Inferior parietal cortex (tissue), 1 donor: Measurements from ENCODE around the gene KRTAP13-2.

Experiments used
- DNase-seq: peaks from one replicate; pipeline ENCODE4 v3.0.0-alpha.2; 2016; ENCODE audit errors: extremely low spot score

KRTAP13-2 gene

GRCh38 chr21:30372139-30372770 is at the start of gene KRTAP13-2:
TSS of gene KRTAP13-2 (minus strand) at chr21:30372271. CDS start at chr21:30372213, 58 bp downstream.
- no peak for DNase-seq

GRCh38 chr21:30415993-30416392 is 43.9 kb upstream of the KRTAP13-2 start:
- DNase-seq = no peak

- no peak for DNase-seq
Measured at GRCh38 chr21:30408782-30409494, 36.9 kb upstream of the KRTAP13-2 start.

GRCh38 chr21:30395731-30396130 is 23.7 kb upstream of the KRTAP13-2 start, which contains the start of gene KRTAP13-1:
TSS of gene KRTAP13-1 (plus strand) at chr21:30396031. CDS start at chr21:30396087, 56 bp downstream.
- no peak for DNase-seq

GRCh38 chr21:30391492-30392025 is 19.5 kb upstream of the KRTAP13-2 start:
- DNase-seq = no peak

GRCh38 chr21:30382201-30382600 is 10.1 kb upstream of the KRTAP13-2 start:
- no peak for DNase-seq

GRCh38 chr21:30355906-30356305 is 16.2 kb downstream of the KRTAP13-2 start:
- no peak for DNase-seq

- DNase-seq = no peak
Measured at GRCh38 chr21:30354308-30355005, 17.6 kb downstream of the KRTAP13-2 start.

- DNase-seq = no peak
Measured at GRCh38 chr21:30351534-30351933, 20.5 kb downstream of the KRTAP13-2 start.

- no peak for DNase-seq
Measured at GRCh38 chr21:30349572-30349971, 22.5 kb downstream of the KRTAP13-2 start.

- DNase-seq = no peak
Measured at GRCh38 chr21:30348506-30348905, 23.6 kb downstream of the KRTAP13-2 start, which contains the start of gene KRTAP23-1. TSS of gene KRTAP23-1 (minus strand) at chr21:30348606. CDS start at chr21:30348606, 0 bp downstream.

- no peak for DNase-seq
Measured at GRCh38 chr21:30345014-30345413, 27.1 kb downstream of the KRTAP13-2 start.

GRCh38 chr21:30340714-30341573 is 31.1 kb downstream of the KRTAP13-2 start:
- peak; percentile 53 for DNase-seq

- DNase-seq = no peak
Measured at GRCh38 chr21:30338717-30339116, 33.4 kb downstream of the KRTAP13-2 start.

- DNase-seq = no peak
Measured at GRCh38 chr21:30337772-30338171, 34.3 kb downstream of the KRTAP13-2 start.

- DNase-seq = no peak
Measured at GRCh38 chr21:30337276-30337744, 34.8 kb downstream of the KRTAP13-2 start, which contains the start of gene KRTAP27-1. TSS of gene KRTAP27-1 (minus strand) at chr21:30337694. CDS start at chr21:30337668, 26 bp downstream.

- DNase-seq = no peak
Measured at GRCh38 chr21:30336596-30336995, 35.5 kb downstream of the KRTAP13-2 start.

- DNase-seq = no peak
Measured at GRCh38 chr21:30333736-30334135, 38.3 kb downstream of the KRTAP13-2 start.

- no peak for DNase-seq
Measured at GRCh38 chr21:30332681-30333080, 39.4 kb downstream of the KRTAP13-2 start.

- DNase-seq = no peak
Measured at GRCh38 chr21:30329203-30329875, 42.7 kb downstream of the KRTAP13-2 start.
